Measurements from ENCODE around the gene WDR55.
A peak's percentile ranks its signal among the peaks of the same experiment; 100 is the strongest.
"Not testable (repeated sequence)": the region's sequence is repeated elsewhere in the genome, so short reads cannot be mapped to it uniquely, and the experiment has no call there.

WDR55 gene, protein sequence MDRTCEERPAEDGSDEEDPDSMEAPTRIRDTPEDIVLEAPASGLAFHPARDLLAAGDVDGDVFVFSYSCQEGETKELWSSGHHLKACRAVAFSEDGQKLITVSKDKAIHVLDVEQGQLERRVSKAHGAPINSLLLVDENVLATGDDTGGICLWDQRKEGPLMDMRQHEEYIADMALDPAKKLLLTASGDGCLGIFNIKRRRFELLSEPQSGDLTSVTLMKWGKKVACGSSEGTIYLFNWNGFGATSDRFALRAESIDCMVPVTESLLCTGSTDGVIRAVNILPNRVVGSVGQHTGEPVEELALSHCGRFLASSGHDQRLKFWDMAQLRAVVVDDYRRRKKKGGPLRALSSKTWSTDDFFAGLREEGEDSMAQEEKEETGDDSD

DNA sequence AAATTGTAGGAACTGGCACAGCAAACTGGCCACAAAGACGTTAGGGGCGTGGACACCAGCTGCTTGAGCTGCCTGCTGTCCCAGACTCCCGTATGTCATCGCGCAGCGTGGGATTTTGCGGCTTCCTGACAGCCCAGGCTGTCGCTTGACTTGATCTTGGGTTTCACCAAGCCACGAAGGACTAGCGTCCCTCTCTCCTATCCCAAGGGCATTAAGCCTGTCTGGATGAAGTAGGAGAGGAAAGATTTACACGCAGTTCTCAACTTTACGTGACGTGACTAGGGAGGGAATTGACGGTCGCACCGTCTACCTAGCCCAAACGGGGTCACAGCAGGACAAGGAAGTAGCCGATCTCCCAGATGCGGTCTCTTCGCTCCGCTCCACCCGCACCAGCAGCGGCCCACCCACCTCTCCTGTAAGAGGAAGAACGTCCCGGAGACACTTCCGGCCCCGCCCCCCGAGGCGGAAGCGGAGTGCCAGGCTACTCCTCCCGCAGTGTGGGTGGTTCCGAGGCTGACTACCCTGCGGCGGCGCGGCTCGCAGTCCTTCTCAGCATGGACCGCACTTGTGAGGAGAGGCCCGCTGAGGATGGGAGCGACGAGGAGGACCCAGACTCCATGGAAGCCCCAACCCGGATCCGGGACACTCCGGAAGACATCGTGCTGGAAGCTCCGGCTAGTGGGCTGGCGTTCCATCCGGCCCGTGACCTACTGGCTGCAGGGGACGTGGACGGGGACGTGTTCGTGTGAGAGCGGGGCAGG is at the start of gene WDR55:
TSS of gene WDR55 (plus strand) at position 546 of the 761 bp plus-strand sequence. CDS start at position 555, 9 bp downstream.
- DNase-seq (ENCODE audit: low spot score), result peak; percentile 96

DNA sequence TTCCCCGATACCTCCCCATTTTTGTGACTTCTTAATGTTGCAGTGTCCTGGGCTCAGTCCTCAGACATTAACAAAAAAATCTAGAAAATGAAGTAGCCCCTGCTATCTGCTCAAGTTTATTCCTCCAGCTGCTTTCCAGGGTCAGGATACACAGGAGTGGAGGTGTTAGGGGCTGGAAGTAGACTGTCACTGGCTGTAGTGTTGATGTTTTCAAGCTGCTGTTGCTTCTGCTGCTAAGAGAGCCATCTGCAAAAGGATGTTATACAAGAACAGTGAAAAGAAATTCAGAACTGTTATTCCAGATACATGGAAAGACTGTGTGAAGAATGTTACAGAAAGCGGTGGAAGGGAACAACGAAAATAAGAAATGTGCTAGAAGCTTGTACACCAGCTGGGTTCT is 42.4 kb upstream of the WDR55 start:
- DNase-seq (ENCODE audit: low spot score), result no peak

DNA sequence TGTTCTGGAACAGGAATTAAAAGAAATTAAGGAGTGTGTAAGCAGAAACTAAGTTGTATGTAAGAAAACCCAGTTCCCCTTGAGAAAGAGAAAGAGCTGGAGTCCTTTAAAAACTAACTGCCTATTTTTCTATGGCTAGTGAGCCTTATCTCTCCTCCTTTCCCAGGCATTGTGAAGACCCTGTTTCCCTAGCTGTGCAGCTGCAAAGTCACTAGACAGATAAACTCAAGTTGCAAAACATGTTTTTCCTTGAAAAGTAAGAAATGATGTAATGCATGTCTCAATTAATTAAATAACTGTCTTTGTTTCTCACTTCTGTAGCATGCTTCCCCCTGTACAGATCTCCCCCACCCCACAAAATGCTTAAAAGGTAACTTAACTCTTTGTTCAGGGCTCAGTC is 41.6 kb upstream of the WDR55 start:
- DNase-seq (ENCODE audit: low spot score), result not testable (repeated sequence)

DNA sequence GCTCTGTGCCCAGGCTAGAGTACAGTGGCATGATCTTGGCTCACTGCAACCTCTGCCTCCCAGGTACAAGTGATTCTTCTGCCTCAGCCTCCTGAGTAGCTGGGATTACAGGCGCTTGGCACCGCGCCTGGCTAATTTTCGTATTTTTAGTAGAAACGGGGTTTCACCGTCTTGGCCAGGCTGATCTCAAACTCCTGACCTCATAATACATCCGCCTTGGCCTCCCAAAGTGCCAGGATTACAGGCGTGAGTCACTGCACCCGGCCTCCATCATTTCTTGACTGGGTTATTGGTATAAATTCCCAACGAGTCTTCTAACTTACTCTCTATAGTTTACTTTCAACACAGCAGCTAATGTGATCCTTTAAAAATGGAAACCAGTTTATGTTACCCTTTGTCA is 39.8 kb upstream of the WDR55 start:
- DNase-seq (ENCODE audit: low spot score), result not testable (repeated sequence)

DNA sequence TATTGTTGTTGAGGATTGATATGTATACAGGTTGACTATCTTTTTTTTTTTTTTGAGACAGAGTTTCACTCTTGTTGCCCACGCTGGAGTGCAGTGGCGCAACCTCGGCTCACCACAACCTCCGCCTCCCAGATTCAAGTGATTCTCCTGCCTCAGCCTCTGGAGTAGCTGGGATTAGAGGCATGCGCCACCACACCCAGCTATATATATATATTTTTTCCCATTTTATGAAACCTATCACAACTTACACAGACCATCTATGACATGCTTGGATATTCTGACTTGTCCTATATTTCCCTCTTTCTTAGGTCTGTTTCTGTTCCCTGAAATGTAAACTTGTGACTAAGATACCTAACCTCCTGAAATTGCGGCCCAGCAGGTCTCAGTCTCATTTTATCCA is 36.7 kb upstream of the WDR55 start:
- DNase-seq (ENCODE audit: low spot score), result no peak

DNA sequence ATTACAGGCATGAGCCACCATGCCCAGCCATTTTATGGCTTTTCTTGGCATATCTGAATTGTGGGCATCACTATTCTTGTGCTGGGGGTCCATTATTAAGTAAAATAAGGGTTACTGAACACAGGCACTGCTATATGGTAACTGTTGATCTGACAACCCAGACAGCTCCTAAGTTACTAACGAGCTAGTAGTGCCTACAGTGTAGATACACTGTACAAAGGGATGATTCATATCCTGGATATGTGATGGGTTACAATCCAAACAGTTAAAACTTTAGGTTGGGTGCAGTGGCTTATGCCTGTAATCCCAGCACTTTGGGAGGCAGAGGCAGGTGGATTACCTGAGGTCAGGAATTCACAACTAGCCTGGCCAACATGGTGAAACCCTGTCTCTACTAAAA is 36.0 kb upstream of the WDR55 start:
- DNase-seq (ENCODE audit: low spot score), result no peak

DNA sequence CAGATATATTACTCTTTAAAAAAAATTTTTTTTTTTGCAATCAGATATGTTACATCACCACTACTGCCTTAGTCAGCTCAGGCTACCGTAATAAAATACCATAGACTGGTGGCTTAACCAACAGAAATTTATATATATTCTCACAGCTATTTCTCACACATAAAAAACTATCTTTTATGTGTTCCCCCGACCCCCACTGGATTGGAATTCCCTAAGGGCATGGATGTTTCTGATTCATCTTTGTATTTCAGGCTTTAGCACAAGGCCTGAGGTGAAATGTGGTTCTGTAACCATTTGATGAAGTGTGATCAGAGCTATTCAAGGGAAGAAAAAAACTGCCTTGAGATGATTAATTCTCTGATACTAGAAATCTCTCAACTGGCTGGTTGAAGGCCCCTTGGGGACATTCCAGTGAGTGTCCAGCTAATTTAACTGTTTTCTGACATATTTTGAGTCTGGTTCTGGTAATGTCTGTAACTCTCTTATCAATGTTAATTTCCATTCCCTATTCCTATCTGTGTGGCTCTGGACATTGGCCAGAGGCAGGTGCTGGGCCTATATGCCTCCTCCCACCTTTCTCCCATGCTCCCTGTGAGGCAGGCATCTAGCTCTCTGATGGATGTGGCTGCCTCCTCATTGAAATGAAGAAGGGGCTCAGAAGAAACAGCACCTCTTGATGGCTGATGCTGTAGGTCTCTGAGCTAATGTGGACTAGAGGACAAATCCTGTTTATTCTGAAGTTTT is 34.2 kb upstream of the WDR55 start:
- peak; percentile 31 for DNase-seq (ENCODE audit: low spot score)

DNA sequence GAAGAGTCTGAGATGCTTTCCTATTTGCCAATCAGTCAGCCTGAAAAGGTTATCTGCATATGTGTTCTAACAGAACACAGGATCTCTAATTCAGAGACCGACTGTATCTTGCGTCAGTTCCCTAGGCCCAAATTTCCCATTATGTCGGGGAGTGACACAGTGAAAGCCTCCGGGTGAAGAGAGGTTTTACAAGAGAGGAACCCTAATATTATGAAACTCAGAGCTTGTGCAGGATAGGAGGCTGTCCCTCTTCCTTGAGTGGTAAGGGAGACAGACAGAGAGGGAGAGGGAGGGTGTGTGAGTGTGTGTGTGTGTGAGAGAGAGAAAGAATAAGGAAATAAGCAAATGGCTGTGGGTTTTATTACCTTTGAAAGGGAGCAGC is 33.7 kb upstream of the WDR55 start:
- no peak for DNase-seq (ENCODE audit: low spot score)

DNA sequence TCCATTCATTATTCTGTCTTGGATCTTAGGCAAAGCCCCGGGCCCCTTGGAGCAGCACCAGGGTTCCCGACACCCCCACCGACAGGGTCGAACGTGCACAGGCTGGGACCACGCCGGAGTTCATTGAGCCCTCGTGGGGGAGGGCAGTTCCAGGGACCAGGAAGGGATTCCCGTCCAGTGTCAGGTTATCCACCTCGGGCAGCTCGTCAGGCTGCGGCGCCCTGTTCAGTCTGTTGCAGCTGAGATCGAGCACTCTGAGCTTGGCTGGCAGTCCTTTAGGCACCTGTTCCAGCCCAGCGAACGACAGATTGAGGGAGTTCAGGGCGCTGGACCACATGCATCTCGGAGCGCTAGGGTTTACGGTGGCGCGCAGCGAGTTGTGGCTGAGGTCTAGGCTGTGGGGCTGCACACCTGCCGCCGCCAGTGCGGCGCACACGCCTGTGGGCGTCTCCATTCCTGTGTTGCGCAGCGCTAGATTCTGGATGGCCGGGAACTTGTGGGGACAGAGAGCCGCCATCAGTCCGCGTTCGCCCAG is 32.8 kb upstream of the WDR55 start:
- peak; percentile 23 for DNase-seq (ENCODE audit: low spot score)

DNA sequence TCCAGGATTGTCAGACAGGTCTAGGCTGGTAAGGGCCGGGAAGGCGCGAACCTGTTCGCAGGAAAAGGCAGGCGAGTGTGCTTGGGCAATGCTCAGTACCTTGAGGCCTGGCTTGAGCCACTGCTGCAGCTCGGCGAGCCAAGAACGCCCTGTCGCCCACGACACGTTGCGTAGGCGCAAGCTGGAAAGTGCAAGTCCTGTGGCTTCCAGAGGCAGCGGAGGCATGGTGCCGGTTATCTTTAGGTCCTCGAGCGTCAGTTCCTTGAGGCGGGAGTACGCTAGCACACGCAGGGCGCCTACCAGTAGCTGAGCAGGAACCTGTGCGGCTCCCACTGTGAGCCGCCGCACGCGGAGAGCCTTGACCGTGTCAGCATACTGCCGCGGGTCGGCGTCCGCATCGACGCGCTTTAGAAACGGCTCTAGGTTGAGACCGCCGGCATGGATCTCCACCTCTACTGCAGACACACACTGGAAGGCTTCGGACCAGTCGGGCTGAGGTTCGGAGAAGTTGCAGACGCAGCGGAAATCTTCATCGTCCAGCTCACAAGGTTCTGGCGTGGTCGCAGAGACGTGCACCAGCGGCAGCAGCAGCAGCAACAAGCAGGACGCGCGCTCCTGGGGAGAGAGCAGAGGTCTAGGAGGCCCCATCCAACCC is 32.2 kb upstream of the WDR55 start:
- peak; percentile 45 for DNase-seq (ENCODE audit: low spot score)

DNA sequence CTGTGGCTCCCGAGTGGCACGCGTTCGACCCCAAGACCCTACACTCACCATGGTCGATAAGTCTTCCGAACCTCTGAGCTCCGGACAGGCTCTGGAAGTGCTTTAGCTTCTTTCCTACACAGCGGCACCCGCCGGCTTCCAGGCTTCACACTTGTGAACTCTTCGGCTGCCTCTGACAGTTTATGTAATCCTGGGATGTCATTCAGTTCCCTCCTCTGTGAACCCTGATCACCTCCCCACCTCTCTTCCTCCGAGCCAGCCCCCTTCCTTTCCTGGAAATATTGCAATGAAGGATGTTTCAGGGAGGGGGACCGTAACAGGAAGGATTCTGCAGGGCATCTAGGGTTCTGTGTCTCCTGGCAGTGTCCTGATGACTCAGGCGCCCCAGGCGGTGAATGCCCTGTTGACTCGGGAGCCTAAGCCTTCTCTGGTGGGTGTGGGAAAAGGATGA is 31.7 kb upstream of the WDR55 start, which contains the start of gene CD14:
TSS of gene CD14 (minus strand) at position 155 of the 451 bp plus-strand sequence. CDS start at position 51, 104 bp downstream.
- DNase-seq (ENCODE audit: low spot score), result peak; percentile 51

DNA sequence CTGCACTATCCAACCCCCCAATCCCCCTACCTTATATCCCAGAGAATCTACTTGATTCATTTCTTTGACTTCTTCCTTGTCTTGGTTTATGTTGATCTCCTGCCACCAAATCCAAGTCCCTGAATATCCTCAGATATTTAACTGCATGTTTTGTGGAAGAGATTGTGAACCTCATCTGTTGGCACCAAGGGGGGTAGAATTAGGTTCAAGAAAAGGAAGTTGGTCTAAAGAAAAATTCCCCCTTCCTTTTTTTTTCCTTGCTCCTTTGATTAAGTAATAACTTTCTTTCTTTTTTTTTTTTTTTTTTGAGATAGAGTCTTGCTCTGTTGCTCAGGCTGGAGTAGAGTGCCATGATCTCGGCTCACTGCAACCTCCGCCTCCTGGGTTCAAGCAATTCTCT is 31.2 kb upstream of the WDR55 start:
- no peak for DNase-seq (ENCODE audit: low spot score)

DNA sequence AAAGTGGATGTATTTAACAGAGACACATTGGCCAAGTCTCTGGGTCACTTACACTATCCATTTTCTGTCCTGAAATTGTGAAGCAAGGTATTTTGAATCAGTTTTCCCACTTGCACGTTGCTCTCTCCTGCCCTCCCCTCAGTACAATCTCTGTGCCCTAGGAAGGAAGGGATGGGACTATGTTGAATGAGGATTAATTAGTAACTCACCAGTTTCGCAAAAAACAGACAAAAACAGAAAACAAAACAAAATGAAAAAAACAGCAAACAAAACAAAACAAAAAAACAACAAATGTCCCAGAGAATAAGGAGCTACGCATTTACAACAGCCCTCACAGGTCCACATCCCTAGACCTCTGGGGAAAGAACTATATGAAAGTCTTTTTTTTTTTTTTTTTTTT is 30.6 kb upstream of the WDR55 start:
- DNase-seq (ENCODE audit: low spot score), result no peak

DNA sequence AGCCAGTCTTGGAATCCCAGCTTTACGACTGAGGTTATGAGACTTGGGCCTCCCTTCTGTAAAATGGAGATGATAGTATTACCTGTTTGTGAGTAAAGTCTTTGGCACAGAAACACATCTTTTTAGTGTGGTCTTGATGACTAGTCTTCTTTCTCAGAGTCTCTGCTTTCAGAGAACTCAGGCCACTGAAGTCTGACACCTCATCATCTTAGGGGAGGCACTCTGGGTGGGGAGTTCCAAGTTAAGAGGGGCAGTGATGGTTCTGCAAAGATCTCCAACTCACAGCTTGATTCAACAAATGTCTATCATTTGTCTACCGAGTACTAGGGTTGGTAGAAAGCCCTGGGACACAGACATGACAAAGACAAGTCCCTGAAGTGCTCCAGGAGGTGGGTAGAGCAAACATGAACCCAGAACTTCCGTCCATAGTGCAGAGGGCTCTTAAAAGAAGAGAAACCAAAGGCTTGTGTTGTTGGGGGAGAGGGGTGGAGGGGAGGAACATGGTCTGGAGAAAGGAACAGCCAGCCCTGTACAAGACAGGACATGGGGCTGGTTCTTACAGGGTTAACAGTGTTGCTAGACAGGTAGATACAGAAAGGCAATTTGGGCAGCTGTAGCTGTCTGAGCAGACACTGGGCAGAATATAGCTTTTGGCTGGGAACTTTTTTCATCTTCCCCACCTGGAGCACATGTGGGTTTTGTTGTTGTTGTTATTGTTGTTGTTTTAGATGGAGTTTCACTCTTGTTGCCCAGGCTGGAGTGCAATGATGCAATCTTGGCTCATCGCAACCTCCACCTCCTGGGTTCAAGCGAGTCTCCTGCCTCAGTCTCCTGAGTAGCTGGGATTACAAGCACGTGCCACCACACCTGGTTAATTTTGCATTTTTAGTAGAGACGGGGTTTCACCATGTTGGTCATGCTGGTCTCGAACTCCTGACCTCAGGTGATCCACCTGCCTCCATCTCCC is 29.1 kb upstream of the WDR55 start:
- no peak for DNase-seq (ENCODE audit: low spot score)

DNA sequence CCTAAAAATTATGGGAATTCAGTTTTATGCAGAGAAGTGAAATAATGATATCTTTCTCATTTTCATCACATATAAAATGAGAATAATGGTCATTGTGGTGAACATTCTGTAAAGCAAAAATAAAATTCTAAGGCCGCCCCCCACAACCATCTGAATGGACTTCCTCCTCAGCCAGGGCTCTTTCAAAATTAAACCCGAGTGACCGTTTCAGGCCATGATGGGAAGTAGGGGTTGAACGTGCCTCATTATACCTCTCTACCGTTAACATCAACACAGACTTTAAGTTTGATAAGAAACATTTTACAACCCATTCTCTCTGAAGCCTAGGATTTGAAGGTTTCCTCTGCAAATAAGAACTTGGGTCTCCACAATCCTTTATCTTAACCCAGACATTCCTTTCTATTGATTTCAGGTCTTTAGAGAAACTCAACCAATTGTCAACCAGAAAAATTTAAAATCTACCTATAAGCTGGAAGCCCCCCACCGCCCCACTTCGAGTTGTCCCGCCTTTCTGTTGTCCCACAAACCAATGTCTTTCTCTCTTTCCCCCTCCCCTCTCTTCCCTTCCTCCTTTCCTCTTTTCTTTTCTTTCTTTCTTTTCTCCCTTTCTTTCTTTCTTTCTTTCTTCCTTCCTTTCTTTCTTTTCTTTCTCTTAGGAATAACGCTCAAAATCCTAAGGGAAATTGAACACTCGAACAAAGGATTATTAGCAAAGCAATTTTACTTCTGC is 27.2 kb upstream of the WDR55 start:
- DNase-seq (ENCODE audit: low spot score), result no peak

DNA sequence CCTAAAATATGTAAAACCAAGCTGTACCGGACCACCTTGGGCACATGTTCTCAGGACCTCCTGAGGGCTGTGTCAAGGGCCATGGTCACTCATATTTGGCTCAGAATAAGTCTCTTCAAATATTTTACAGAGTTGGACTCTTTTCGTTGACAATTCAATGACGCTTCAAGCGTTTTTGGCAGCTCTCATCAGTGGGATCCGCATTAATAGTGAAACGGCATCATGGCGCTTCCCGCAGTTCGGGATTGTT is 25.9 kb upstream of the WDR55 start:
- not testable (repeated sequence) for DNase-seq (ENCODE audit: low spot score)

DNA sequence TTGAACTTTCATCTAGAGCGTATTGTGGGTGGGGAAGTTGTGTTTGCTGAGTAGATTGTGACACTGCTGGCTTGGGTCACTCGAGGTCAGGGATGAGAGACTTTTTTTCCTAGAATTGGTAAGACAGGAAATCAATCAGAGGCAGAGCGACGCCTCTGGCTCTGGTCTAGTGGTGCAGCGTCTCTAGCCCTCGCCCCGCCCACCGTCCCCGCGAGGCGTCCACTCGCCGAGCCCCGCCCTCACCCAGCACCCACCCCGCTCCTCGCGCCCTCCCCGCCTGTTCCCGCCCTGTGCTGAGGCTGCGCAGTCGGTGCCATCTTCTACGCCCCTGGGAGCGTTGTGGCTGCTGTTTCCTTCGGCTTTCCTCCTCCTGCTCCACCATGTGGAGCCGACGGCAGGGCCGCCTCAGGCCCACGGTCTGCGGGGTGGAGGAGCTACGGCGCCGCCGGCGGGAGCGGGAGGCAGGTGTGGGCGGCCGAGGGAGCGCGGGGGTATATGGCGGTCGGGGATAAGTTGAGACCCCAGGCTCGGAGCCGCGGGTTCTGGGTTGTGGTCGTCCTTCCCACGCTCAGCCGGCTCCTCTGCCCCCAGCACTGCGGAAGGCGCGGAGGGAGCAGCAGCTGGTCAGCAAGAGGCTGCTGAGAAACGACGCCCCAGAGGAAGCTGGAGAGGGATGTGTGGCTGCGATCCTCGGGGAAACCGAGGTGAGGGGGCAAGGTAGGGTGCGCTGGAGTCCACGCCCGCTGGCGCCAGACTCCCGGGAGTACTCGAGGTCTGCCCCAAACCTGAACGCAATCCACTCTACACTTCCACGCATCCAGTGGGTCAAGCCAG is 25.3 kb upstream of the WDR55 start, which contains the start of gene TMCO6:
TSS of gene TMCO6 (plus strand) at position 304 of the 834 bp plus-strand sequence. CDS start at position 381, 77 bp downstream.
- DNase-seq (ENCODE audit: low spot score), result peak; percentile 95

DNA sequence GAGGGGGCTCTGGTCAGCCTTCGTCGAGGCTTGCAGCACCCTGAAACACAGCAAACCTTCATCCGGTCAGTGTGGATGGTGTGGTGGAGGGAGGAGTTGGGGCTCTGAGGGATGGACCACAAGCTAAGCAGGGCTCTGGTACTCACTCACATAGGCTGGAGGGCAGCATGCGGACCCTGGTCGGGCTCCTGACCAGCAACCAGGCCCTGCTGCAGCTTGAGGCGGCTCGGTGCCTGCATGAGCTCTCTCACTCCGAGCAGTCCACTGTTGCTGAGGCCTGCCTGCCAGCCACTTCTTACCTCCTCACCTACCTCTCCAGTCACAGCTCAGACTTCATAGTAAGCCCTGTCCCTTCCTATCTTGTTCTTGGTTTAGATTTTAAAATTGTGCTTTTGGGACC is 23.0 kb upstream of the WDR55 start:
- DNase-seq (ENCODE audit: low spot score), result no peak

DNA sequence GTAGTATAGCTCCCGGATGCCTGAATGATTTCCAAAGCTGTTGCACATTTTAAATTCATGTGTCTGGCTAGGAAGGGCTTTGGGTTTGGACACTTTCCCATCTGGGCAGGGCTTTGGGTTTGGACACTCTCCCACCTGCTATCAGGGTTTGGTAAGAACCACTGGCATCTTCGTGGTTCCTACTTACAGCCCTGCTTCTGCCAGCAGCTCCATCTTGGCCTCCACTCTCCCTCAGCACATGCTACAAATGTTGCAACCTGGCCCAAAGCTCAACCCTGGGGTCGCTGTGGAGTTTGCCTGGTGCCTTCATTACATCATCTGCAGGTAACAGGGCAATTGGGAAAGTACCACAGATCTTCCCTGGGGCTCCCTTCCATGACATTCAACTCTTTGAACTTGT is 22.0 kb upstream of the WDR55 start:
- DNase-seq (ENCODE audit: low spot score), result no peak
